ENCODE results near the gene LAMC2. TPM values are rescaled to one million over a fixed set of nuclear protein-coding genes. Genes with fewer than 3 reads are reported as not detected.

LAMC2 gene
- total and polyA plus RNA-seq, 2 of the 8 experiments (the other 6 are each of a cell fraction or from before 2014, with no cell fraction given), result 4.6 to 12.9 TPM

DNA sequence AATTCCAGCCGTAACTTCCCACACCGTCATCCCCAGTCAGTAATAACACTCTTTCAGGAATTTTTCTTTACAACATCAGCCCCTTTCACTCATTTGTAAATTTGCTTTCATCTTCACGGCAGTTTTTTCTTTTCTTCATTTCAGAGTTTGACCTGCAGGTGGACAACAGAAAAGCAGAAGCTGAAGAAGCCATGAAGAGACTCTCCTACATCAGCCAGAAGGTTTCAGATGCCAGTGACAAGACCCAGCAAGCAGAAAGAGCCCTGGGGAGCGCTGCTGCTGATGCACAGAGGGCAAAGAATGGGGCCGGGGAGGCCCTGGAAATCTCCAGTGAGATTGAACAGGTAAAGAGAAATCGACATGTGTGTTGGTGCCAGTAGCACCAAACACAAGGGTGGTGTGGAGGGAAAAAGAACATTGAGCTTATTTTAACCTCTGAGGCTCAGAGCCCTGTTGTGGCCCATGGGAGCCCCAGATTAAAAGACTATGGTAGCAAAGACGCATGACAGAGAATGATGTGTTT is 53.2 kb downstream of the LAMC2 start:
- H2BK5ac ChIP-seq (ENCODE audit: low read depth, low read length), result no peak overlapping the region
- ChIA-PET POLR2A (ENCODE audit: partially characterized antibody) (no interaction called here), CTCF (ENCODE audit: partially characterized antibody) (interaction anchor here (1.2 to 8.7 kb wide), 6 partner anchors 8 to 93 kb away, joined by 3 to 51 read pairs (median 5); no protein-coding TSS in a partner anchor)
- no peaks in the 10 kb centered on the region for H3K79me2 ChIP-seq (ENCODE audit: control insufficient read depth in 1 of 2, insufficient read depth in 2 of 2, low read length in 2 of 2)
- no peaks in the 10 kb centered on the region for H4K20me1 ChIP-seq (replicated peaks in 1 of 2; ENCODE audit: control insufficient read depth in 1 of 2, insufficient read depth in 2 of 2, low read length in 2 of 2)
- H2BK12ac ChIP-seq (ENCODE audit: low read depth, low read length), result no peak overlapping the region
- H2BK15ac ChIP-seq (ENCODE audit: low read length), result no peak overlapping the region
- FAIRE-seq (no peak), DNase-seq (ENCODE audit: low read depth in 1 of 2, low spot score in 2 of 2) (no peak)
- no peak overlapping the region for H2BK120ac ChIP-seq (replicated peaks; ENCODE audit: low read depth, low read length)
- peaks cover 5 to 12% (median 6%) of the 10 kb centered on the region in 4 experiments; a peak in 6 of 7 replicates for H3K4me1 ChIP-seq (replicated peaks in 1 of 4; ENCODE audit: control insufficient read depth in 3 of 4, insufficient read depth in 4 of 4, low read length in 3 of 4)
- H3K23ac ChIP-seq (ENCODE audit: insufficient read length), result no peak overlapping the region
- no peak overlapping the region for H4K8ac ChIP-seq (ENCODE audit: extremely low read depth, insufficient read depth, low read length)
- no peaks in the 10 kb centered on the region for H3K27me3 ChIP-seq (replicated peaks in 1 of 4; ENCODE audit: control insufficient read depth in 3 of 4, extremely low read depth in 1 of 4, insufficient read depth in 3 of 4, low read length in 3 of 4)
- no peak overlapping the region for H3K56ac ChIP-seq (replicated peaks; ENCODE audit: insufficient read length, low read depth, low read length)
- no peak overlapping the region for H3K14ac ChIP-seq (ENCODE audit: insufficient read length)
- no peak overlapping the region for H4K5ac ChIP-seq (ENCODE audit: insufficient read length, low read depth, low read length)
- no peak overlapping the region for H2AFZ ChIP-seq (ENCODE audit: low read length)
- no peak overlapping the region for H3K9ac ChIP-seq (replicated peaks in 1 of 4; ENCODE audit: extremely low read depth in 1 of 4, low read depth in 3 of 4, low read length in 3 of 4)
- no peak overlapping the region for H3K4me3 ChIP-seq (ENCODE audit: extremely low read depth in 1 of 4, insufficient read depth in 2 of 4, low read depth in 3 of 4, low read length in 4 of 4)
- no peaks in the 10 kb centered on the region for H3K9me3 ChIP-seq (ENCODE audit: insufficient read depth in 2 of 2, low read depth in 1 of 2, low read length in 1 of 2)
- H2AK5ac ChIP-seq (ENCODE audit: low read depth, low read length), result no peak overlapping the region
- 85% methylated on average over 7 of the region's 7 CpGs; no CpG with 5 or more reads in 1 of the 2 experiments for WGBS, 2 experiments (ENCODE audit: extremely low coverage in 1 of 2, insufficient coverage in 1 of 2, insufficient read length in 1 of 2, insufficient replicate concordance in 2 of 2, low coverage in 1 of 2, low lambda C conversion rate in 2 of 2, missing lambda C conversion rate in 1 of 2)
- no peak overlapping the region for H3K27ac ChIP-seq (ENCODE audit: low read depth, low read length)
- H4K91ac ChIP-seq (replicated peaks; ENCODE audit: insufficient read length, low read length), result no peak overlapping the region
- H2BK20ac ChIP-seq (ENCODE audit: low read length), result no peak overlapping the region
- H3K18ac ChIP-seq (ENCODE audit: extremely low read depth, low read length), result no peak overlapping the region
- no peak overlapping the region for H3K4ac ChIP-seq (replicated peaks; ENCODE audit: insufficient read length, low read depth, low read length)
- peaks cover 0 to 3% (median 0%) of the 10 kb centered on the region in 4 experiments; a peak in 1 of 8 replicates for H3K36me3 ChIP-seq (ENCODE audit: control insufficient read depth in 2 of 4, insufficient read depth in 4 of 4, low read length in 3 of 4)
- no peak overlapping the region for H3K4me2 ChIP-seq (ENCODE audit: insufficient read depth in 1 of 2, low read depth in 2 of 2, low read length in 2 of 2)
- no peaks in the 10 kb centered on the region for H3K23me2 ChIP-seq (ENCODE audit: low read depth, low read length)
- H3K79me1 ChIP-seq (ENCODE audit: low read depth, low read length), result no peaks in the 10 kb centered on the region
- no peak for TF ChIP-seq HDAC6 (IDR thresholded peaks at IDR 0.05; ENCODE audit: low read depth, low read length)
